ENCODE data around the gene GIT2.
"Not testable (repeated sequence)": the region's sequence is repeated elsewhere in the genome, so short reads cannot be mapped to it uniquely, and the experiment has no call there.

GIT2 gene

DNA sequence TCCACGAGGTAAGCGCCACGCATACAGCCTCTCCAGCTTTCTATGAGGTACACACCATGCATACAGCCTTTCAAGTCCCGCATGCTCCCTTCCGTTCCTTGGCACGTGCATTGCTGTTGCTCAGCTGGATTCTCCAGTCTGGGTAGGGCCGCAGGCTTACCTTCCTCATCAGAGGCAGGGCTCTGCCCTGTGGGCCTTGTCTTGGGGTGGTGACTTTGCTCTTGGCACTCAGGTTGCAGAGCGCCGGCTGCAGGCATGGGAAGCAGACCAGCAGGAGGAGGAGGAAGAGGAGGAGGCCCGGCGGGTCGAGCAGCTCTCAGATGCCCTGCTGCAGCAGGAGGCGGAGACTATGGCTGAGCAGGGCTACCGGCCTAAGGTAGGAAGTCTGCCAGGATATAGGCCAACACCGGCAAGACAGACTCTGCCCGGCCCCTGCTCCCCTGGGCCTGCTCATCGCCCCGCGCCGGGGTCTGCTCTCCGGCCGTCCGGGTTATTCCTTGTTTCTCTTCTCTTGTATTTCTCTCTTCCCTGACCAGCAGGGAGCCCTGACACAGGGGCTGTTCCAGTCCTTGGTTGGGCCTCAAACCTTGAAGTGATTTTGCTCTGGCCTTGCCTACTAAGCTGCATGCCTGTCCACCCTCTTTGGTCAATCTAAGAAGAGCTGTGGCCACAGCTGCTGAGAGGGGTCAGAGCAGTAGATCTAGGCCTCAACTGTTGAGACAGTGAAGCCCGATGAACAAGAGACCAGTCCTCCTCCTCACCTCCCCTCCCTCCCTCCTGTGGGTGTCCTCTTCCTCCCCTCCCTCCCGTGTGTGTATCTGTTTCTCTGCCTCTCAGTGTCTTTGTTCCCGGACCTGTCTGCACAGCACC, 80.8 kb downstream of the GIT2 start:
- no peak for DNase-seq

- DNase-seq = no peak
Measured at GRCh38 chr12:109914461-109914860, 81.7 kb downstream of the GIT2 start.

DNA sequence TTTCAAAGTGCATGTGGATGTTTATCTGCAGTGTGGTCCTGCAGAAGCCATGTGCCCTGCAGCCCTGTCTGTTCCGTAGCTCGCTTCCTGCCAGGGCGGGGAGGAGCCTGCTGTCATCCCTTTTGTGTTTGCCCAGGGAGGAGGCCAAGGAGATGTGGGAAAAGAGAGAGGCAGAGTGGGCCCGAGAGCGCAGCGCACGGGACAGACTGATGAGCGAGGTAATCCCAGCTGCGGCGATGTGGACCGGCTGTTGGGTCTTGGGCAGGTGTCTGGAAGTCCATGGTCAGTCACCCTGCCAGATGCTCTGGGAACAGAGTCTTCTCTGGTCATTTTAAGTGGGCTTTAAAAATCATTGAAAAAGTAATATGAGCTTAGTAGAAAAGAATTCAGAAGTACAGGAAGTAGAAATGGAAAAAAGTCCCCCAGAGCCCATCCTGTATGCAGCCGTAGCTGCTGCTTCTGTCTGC, 83.3 kb downstream of the GIT2 start:
- DNase-seq = no peak

GRCh38 chr12:109910969-109911348, 85.2 kb downstream of the GIT2 start:
- DNase-seq = no peak

DNA sequence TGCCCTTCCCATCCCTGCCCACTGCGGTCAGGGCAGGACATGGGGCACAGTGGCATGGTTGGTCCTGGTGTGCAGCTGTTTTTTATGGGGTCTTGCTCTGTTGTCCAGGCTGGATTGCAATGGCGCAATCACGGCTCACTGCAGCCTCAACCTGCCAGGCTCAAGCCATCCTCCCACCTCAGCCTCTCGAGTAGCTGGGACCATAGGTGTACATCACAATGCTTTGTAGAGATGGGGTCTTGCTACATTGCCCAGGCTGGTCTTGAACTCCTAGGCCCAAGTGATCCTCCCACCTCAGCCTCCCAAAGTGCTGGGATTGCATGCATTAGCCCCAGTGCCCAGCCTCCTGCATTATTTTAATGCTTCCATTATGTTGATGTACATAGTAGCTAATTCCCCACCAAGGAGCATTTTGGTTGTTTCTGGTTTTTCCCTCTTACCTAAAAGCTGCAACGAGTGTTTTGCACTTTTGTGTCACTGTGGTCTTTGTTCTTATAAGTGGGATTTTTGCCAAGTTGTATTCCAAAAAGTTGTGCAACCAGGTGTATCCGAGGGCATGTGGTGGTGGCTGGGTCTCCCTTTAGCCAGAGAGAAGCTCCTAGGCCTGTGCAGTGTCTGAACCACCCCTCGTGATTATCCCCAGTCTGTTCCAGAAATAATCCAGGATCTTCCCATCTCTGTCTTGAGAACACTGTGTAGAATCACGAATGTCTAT, 85.8 kb downstream of the GIT2 start:
- DNase-seq = no peak

GRCh38 chr12:109905301-109905700, 90.9 kb downstream of the GIT2 start:
- no peak for DNase-seq

DNA sequence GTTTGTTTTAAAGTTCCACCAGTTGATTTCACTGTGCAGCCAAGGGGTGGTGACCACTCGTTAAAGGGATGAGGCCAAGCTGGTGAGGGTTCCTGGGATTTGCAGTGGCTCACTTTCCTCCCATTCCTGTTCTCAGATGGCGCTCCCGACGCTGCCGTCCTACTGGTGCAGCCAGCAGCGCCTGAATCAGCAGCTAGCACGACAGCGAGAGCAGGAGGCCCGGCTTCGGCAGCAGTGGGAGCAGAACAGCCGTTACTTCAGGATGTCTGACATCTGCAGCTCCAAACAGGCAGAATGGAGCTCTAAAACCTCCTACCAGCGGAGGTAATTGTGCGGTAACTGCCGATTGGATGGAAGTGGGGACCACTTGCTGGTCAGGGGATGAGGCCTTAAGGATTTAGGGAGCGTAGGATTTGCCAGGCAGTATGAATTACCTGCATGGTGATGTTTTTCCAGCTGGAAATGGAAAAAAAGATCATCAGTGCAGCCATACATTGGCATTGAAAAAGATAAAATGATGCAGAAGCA, 93.2 kb downstream of the GIT2 start:
- DNase-seq = no peak

DNA sequence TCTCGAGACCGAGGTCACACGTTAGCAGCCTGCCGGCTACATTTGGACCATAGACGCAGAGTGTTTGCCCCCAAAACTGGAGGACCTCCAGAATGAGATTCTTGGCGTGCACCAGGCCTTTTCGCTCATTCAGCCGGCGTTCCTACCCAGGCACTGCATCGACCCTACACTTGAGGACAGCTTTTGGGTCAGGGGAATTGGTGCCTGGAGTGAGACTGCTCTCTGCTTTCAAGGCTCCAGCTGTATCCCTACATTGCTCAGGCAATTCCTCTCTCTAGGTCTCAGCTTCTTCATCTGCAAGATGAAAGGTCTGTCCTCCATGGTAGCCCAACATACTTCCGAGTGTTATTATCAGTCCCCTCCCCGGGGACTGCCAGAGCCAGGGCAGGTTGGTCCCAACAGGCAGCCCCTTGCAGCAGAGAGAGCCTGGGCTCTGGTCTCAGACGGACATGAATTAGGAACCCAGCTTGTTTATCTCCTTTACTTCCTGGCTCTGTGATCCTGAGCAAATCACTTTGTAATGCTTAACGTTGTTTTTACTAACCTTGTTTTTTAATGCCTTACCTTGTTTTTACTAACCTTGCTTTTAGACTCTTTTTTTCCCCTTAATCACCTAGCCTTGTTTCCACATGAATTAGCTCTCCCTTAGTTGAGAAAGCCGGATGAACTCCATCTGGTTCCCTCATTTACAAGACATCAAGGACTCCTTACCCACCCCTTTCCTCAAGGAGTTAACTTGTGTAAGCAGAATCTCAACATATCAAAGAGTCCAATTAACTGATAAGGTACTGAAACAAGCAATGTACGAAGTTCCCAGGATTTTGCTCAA, 95.2 kb downstream of the GIT2 start:
- DNase-seq = peak; percentile 15

DNA sequence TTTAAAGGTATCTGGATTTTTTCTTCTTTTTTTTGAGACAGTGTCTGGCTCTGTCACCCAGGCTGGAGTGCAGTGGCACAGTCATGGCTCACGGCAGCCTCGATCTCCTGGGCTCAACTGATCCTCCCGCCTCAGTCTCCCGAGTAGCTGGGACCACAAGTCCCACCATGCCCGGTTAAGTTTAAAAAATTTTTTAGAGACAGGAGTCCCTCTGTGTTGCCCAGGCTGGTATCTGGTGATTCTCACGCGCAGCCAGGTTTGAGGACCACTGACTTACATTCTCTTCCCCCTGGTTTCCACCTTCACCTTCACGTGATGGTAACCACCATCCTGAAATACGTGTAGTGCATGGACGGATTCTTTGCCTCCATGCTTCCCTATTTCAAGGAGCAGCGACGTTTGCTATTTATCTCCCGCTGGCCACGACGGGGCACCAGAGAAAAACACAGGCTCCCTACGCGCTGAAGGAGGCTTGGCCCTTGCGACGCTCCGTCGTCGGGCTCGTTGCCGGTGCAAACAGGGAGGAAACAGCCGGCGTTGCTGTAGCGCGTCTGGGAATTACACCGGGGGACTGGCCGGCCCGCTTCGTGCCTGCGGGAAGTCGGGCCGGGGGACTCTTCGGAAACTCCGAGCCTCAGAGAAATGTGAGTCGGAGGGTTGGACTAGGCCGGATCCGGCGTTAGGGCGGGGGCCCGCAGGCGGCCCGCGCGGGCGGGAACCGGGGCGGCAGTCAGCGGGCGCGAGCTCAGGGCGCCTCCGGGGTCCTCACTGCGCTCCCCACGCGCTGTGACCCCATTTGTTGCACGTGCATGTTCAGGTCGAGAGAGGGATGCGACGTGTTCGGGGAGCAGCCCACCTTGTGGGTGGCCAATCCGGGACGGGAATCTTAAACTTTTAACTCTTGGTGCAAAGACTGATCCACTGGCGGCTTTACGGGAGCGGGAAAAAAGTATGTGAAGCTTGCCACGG, 96.1 kb downstream of the GIT2 start, which contains the start of gene TCHP:
TCHP (plus strand) TSS at position 492 of the 969 bp plus-strand sequence. CDS start 2,753 bp downstream, outside the sequence.
- DNase-seq = peak; percentile 84

DNA sequence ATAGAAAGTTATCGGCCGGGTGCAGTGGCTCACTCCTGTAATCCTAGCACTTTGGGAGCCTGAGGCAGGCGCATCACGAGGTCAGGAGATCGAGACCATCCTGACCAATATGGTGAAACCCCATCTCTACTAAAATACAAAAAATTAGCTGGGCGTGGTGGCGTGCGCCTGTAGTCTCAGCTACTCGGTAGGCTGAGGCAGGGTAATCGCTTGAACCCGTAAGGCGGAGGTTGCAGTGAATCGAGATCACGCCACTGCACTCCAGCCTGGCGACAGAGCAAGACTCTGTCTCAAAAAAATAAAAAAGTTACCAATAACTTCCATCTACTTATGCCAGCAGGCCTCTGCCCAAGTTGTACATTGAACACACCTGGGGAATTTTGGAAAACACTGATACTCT, 96.8 kb downstream of the GIT2 start:
- not testable (repeated sequence) for DNase-seq

- no peak for DNase-seq
Measured at GRCh38 chr12:109897029-109897428, 99.1 kb downstream of the GIT2 start.

DNA sequence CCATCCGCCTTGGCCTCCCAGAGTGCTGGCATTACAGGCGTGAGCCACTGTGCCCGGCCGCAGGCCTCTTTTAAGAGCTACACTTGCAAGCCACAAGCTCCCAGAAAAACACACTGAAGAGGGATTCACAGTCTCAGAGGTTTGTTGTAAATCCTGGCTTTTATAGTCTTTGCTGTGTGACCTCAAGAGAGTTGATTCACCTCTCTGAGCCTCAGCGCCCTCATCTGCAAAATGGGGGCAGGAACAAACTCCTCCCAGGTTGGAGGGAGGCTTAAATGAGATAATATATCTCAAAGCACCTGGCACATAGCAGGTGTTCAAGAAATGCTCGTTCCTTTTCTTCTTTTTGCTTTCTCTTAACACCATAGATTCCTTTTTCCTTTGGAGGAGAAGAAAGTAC, 100.0 kb downstream of the GIT2 start:
- no peak for DNase-seq

- DNase-seq = no peak
Measured at GRCh38 chr12:109894939-109895338, 101.2 kb downstream of the GIT2 start.

GRCh38 chr12:109893261-109893995, 102.7 kb downstream of the GIT2 start:
- no peak for DNase-seq

DNA sequence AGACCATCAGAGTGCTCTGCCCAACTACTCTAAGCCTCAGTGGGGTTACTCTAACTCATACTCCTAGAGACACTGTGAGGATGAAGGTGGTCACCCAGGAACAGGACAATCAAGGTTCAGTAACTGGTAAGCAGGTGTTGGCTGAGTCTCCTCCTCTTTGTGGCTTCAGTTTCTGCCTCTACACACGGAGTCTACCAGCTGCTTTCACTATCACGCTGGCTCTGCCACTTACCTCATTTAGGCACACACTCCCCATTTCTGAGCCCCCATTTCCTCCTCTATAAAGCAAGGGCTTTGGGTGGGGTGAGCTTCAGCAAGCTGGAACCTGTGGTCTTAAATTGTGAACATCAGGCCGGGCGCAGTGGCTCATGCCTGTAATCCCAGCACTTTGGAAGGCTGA, 103.4 kb downstream of the GIT2 start:
- DNase-seq = no peak

DNA sequence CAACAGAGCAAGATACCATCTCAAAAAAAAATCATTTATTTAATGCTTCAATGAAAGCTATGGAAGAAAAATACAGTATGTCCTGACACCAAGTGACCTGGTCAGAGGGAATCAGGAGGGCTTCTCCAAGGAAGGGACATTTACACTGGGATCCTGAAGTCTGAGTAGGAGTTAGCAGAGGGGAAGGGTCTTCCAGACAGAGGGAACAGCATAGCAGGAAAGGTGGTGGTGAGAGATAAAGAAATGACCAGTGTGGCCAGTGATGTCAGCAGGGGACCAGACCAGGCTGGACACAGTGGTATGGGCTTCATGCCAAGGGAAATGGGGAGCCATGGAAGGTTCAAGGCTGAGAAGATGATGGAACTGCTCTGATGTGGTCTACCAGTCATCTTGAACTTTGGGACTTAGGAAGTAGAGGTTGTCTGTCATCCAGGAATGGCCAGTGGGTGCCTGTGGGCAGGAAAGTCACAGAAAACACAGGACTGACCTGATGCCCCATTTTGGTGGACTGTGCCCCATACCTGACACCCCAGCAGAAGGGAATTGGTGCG, 103.9 kb downstream of the GIT2 start:
- DNase-seq = no peak

DNA sequence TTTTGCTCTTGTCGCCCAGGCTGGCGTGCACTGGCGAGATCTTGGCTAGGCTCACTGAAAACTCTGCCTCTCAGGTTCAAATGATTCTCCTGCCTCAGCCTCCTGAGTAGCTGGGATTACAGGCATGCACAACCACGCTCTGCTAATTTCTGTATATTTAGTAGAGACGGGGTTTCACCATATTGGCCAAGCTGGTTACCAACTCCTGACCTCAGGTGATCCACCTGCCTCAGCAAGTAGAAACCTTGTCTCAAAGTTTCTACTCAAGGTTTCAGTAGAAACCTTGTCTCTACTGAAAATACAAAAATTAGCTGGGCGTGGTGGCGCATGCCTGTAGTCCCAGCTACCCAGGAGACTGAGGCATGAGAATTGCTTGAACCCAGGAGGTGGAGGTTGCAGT, 104.4 kb downstream of the GIT2 start:
- not testable (repeated sequence) for DNase-seq

- no peak for DNase-seq
Measured at GRCh38 chr12:109890620-109891170, 105.5 kb downstream of the GIT2 start.

DNA sequence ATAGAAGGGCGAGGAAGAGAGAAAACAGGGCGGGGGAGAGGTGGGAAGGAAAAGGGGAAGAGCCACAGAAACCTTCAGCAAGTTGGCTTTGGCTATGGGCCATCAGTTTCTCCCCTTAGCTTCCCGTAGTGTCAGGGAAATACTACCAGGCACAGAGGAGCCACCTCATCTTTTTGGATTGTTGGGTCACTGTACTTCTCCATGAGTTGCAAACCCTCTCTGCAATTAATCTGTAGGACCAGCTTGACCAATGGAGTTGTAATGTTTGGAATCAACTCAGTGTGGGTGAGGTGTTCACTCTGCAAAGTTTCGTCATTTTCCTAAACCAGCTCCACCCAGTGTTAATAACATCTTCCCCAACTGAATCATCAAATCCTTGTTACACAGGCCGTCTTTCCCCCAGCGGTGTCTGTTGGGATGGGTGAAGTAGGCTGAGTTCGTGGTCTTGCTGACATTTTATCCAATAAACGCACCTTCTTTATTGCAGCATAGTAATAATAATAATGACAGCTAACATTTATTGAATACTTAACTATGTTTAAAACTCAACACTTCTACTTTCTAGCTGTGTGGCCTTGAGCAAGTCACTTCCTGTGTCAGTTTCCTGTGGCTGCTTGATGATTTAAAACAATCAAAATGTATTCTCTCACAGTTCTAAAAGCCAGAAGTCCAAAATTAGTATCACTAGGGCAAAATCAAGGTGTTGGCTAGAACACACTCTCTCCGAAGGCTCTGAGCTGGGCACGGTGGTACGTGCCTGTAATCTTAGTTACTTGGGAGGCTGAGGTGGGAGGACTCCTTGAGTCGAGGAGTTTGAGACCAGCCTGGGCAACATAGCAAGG, 107.8 kb downstream of the GIT2 start:
- no peak for DNase-seq
